NCI-H446 (cell line): ENCODE data around the gene LY6G5B.

Experiments used
- DNase-seq, 2 experiments: peaks; one replicate each; lab custom pipeline; 2025; lab: John Stamatoyannopoulos, UW

LY6G5B gene

DNA sequence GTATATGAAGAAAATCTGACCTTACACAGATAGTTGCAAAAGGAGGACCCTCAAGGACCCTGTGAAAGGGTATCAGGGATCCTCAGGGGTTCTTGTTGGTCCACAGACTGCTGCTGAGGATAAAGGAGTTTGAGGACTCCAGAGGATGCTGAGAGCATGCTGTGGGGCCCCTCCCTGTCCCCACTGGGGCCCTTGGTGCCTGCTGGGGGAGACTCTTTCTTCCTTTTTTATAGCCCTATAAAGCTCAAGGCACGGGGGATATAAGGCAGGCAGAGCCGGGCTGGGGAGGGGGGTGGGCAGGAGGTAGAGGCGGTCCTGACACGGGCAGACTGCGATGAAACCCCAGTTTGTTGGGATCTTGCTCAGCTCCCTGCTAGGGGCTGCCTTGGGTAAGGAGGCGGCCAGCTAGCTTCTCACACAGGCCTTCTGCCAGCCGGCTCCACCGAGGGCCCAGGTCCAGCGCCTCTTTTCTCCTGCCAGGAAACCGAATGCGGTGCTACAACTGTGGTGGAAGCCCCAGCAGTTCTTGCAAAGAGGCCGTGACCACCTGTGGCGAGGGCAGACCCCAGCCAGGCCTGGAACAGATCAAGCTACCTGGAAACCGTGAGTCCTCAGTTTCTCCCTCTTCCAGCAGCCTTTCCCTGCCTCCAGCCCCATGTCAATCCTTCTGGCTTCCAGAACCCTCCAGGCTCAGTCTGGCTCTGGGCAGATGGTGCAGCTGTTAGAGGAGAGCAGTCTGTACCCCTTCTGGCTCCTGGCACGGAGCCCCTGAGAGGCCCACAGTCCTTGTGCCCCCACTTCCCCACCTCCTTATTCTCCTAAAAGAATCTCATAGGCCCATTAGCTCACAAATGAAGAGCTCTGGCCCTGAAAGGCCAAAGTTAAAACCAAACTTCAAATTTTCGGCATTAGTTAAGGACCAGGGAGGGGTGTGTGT lies 45.5 kb downstream of the LY6G5B start, which contains the start of gene LY6G6D:
LY6G6D (plus strand) TSS at position 327 of the 937 bp plus-strand sequence; CDS start at position 335, 8 bp downstream.
- DNase-seq = peak in 1 of 2 experiments; percentile 60

DNA sequence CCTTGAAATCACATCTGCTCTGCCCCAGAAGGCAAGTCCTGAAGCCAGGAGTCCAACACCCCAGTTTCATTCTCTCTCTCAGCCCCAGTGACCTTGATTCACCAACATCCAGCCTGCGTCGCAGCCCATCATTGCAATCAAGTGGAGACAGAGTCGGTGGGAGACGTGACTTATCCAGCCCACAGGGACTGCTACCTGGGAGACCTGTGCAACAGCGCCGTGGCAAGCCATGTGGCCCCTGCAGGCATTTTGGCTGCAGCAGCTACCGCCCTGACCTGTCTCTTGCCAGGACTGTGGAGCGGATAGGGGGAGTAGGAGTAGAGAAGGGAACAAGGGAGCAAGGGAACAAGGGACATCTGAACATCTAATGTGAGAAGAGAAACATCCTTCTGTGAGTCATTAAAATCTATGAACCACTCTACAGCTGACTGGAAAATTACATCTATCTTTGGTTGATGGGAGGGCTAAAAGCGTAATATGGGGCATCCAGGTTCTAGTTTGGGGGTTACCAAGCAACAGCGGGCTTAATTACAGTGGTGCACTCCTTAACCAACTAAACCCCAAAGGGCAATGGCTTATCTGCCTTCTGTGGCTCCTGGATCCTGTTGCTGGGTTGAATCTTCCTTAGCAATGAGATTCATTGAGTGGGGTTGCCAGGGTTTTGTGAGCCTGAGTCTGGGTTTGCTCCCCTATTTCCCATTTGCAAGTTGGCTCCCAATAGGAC lies 47.9 kb downstream of the LY6G5B start:
- no peak for DNase-seq

DNA sequence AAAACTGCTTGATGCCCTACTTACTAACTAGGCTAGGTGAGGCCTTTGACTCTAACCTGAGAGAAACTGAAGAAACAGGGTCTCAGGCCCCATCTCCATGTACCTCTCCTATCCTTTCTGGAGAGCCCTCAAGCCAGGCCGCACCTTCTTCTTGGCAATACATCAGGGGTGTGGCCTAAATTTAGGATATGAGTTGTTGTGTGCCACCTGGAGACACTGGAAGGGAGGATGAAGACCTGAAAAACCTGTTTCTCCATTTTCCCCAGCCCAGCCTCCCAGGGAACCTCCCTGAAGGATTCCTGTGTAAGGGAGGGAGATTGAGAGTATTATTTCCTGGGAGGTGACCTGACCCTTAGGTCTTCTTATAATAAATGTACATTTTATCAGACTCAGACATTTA lies 48.5 kb downstream of the LY6G5B start:
- DNase-seq = no peak

DNA sequence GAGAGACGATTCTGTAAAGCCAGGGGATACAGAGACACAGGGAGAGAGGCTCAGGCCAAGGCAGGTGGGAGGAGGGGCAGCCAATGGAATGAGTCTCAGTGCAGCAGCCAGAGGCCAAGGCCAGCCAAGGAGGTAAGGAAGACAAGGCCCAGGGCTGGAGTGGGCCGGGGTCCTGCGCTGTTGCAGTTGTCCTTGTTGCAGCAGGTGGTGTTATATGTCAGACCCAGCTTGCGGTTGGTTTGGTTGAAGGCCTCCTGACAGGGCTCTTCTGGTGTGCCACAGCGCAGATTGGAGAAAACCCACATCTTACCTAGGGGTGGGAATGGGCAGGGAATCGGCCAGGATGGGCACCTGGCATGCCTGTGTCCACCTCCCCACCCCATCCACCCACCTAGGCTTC lies 49.2 kb downstream of the LY6G5B start:
- DNase-seq = no peak

DNA sequence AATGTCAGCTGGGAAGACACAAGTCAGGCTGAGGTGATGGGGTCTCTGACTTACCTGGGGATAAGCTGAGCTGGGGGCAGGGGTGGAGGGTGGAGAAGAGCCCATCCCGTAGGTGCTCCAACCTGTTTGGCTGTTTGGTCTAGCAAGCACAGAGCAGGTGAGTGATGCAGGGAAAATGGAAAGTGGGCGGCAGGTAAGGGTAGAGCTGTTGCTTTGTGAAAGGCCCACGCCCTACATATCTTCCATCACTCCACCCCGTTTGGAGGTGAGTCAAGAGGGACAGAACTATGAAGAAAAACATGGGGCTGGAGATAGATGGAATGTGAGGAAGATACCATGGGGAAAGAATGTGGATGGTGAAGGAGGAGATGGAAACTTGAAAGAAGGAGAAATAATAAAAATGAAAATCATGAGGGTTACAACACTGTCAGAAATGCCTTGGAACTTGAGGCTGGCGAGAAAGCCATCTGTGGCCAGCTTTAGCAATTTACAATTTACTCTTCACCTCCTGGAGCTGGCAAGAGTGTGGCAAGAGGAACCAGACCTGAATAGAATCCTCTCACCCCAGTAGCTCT lies 50.5 kb downstream of the LY6G5B start:
- DNase-seq = no peak

DNA sequence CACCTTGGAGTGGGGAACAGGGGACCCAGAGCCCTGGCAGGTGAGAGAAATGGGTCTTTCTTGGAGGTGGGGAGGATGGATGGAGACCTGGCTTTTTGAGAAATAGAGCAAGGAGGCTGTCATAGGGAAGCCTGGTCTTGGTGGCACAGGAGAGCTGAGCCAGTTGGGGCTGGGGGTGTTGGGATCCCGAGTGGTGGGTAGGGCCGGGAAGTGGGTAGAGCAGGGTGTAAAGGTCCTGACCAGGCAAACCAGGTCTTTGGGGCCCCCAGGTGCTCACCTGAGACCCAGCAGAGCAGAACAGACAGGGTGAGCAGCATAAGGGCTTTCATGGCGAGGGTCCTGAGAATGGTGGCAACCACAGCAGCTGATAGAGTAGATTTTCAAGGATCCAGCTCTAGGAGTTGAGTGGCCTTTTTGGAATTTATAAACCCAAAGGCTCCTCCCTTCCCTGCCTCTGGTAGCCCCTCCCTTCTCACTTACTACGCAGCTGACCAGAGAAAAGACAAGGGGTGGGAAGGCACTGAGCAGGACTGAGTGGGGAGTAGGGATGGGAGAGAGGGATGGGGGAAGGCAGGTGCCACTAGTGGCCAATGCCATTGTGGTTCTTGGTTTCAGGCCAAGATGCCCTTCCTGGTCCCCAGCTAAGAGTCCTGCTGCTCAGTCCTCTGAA lies 51.7 kb downstream of the LY6G5B start, which contains the start of gene LY6G6C:
LY6G6C (minus strand) TSS at position 396 of the 670 bp plus-strand sequence; CDS start at position 329, 67 bp downstream.
- DNase-seq = no peak

DNA sequence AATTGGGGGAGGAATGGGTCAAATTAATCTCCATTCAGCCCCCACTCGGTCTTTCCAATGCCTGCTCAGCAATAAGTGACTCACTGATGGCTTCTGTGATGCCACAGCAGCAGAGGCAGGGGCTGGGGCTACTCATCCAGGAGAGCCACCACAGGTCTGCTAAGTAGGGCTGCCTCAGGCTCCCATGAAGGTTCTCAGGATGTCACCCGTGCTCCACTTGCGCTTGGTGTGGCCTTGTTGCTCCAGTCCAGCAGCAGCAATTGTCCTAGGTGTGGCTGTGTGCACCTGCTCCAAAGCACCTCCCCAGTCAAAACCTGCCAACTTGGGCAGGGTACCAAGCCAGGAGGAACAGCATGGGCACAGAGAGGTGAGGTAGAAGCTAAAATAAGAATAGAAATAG lies 52.4 kb downstream of the LY6G5B start:
- DNase-seq = no peak
